Esophagus squamous epithelium (tissue), 4 donors: ENCODE data around the gene FOXK2.

ENCODE experiments used
- CTCF ChIP-seq, 6 experiments: fragments of 450-650 bp in 4 of 6; fragments of 200-600 bp in 2 of 6; sonication (generic) in 2 of 6; IDR thresholded peaks; one replicate each; pipeline ENCODE4 v1.5.1; 2016 to 2019; ENCODE audit warnings: antibody characterized with exemption in 6 of 6, mild to moderate bottlenecking in 4 of 6, moderate library complexity in 4 of 6
- POLR2A ChIP-seq, 4 donors: fragments of 450-650 bp; IDR thresholded peaks; one replicate each; pipeline ENCODE4 v1.6.1; 2017; ENCODE audit warnings: antibody characterized with exemption in 4 of 4, mild to moderate bottlenecking in 4 of 4, moderate library complexity in 3 of 4

- TF ChIP-seq POLR2A (IDR thresholded peaks at IDR 0.05) (no peak), CTCF (IDR thresholded peaks at IDR 0.05) (no peak)
Observed at GRCh38 chr17:82477934-82478333, 41.6 kb upstream of the FOXK2 start.
